Suppressor macrophage treated with lipopolysaccharide for 4 hours (primary cell): ENCODE results near the gene SH3RF3.
A peak's percentile ranks its signal among the peaks of the same experiment; 100 is the strongest.
"Not testable (repeated sequence)": the region's sequence is repeated elsewhere in the genome, so short reads cannot be mapped to it uniquely, and the experiment has no call there.

ENCODE experiments used
- DNase-seq: peaks from one replicate; pipeline ENCODE4 v3.0.0-alpha.2; 2020

SH3RF3 gene

DNA sequence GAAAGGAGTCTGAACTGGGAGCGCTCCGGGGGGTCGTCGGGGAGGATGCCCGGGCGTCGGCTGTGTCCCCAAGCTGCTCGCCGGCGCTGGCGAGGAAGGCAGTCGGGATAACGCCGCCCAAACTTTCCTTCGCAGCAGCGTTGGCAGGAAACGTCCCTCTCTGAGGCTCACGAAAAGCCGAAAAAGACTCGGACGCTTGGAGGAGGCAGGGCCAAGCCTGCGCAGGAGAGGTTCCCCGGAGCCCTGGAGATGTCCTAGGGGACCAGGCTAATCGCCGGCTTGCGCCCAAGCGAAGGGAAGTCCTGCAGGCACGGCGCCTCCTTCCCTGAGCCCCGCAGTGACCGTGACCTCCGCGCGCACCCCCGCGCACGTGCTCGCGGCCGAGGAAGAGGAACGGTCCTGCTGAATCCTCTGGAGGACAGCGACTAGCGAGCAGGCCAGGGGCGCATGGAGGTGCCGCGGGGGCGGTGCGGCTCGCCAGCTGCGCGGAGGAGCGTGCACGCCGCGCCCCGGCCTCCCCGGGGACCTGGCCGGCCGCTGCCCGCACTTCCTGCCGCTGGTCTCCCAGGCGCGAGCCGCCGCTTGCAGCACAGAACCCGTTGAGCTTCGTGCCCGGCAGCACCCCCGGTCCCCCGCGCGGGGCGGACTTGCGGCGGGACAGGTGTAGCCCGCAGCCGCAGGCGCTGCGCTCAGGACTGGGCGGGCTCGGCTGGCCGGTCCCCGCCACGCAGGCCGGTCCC, at the start of gene SH3RF3:
TSS of gene SH3RF3 (plus strand) at position 590 of the 740 bp plus-strand sequence.
- peak; percentile 60 for DNase-seq

GRCh38 chr2:109079590-109079989, 49.4 kb upstream of the SH3RF3 start:
- no peak for DNase-seq

DNA sequence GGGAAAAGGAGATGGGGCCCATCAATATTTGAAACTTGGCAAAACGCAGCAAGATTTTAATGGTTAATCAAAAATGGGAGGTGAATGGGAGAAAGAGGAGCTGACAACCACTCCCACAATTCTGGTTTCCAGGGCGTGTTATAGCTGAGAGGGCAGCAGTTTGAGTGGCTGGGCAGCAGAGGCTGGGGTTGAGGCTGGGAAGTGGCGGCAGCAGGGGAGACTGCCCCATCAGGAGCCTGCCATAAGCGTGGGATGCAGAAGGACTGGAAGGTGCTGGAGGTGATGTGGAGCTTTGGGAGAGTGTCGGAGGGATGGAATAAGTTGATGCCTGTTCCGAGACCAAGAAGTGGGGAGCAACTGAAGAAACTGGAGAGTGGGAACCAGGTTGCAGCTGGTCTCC, 48.9 kb upstream of the SH3RF3 start:
- no peak for DNase-seq

- DNase-seq, result no peak
Measured at GRCh38 chr2:109080757-109081156, 48.2 kb upstream of the SH3RF3 start.

DNA sequence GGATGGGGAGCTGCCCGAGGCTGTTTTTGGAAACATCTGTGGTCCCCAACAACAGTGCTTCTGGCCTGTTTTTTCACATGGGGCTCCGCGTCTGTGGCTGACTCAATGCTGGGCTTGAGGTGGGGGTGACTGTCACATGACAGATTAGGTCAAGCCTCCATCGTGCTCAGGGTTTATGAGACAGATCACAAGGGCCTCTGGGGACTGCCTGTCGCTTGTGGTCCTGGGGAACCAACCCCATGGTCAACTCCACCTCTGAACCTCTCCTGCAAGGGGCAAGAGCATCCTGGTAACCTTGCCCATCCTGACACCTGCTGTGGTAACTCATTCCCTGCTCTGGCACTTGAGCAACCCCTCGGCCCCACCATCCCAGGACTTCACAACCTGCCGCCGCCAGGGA, 47.6 kb upstream of the SH3RF3 start:
- no peak for DNase-seq

DNA sequence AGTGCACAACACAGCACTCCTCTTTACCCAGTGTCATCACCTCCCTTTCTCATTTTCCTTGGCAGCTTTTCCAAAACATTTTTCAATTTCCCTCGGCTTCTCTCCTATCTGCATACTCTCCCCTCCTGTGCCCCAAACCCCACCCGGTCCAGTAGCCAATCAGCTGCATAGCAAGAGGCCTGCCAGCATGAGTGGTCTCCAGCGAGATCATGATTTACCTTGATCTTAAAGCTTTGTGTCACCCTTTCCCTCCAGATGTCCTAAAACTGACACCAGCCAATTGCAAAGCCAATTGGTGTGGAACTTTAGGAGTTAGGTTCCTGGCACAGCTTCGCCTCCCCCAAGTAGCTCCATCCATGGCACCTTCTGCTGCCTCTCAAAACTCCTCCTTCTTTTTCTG, 45.2 kb upstream of the SH3RF3 start:
- DNase-seq, result no peak

DNA sequence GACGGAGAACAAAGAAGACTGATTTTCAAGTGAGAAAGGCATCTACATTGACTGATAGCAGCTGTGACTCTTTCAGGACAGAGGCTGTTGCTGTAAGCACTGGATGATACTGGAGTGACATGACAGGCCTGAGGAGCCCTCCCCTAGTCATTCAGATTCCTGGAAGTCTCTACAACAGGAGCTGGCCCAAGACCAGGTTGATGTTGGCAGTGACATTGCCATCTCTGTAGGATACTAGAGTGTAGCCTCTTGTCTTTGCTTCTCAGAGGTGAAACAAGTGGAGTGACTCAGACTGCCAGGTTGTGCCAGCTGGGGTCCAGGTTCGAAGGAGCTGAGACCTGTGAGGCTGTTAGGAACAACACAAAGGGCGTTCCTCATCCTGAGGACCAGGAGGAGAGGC, 44.7 kb upstream of the SH3RF3 start:
- no peak for DNase-seq

DNA sequence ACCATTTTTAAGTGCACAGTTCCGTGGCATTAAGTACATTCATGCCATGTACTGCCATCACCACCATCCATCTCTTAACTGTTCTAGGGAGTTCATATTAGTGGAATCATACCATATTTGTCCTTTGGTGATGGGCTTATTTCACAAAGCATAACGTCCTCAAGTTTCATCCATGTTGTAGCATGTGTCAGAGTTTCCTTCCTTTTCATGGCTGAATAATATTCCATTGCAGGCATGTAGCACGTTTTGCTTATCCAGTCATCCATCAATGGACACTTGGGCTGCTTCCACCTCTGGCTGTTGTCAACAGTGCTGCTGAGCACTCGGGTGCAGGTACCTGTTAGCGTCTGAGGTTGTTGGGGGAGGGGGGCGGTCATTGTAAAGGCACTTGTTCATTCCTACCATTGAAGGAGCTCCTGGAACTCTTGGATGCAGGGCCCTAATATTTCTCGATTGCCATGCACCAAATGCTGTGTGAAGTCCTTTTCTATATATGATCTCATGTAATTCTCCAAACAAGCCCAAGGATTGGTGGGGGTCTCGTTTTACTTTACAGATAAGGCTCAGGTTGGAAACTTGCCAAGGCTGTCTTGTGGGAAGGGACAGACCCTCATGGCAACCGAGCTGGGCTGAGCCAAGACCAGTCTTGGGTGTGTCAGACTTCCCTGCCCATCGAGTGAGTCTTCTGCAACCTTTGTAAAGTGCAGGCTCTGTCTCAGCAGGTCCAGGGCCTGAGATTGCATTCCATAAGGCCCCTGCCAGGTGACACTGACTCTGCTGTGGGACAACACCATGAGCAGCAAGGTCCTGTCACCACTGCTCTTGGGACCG, 42.9 kb upstream of the SH3RF3 start:
- DNase-seq, result no peak

DNA sequence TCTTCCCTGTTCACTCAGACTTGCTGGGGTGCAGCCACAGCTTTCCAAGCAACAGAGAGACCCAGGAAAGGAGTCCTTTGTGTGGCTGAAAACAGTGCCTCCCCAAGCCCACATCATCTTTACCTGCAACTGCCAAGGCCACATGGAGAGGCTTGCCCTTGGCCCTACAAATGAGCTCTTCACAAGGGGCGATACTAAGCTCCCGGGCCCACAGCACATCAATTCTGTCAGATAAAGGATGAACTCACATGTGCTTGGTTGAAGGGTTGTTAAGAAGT, 42.3 kb upstream of the SH3RF3 start:
- DNase-seq, result no peak

- DNase-seq, result no peak
Measured at GRCh38 chr2:109087055-109087663, 41.8 kb upstream of the SH3RF3 start.

- DNase-seq, result no peak
Measured at GRCh38 chr2:109089602-109090300, 39.3 kb upstream of the SH3RF3 start.

GRCh38 chr2:109091526-109091925, 37.5 kb upstream of the SH3RF3 start:
- DNase-seq, result no peak

DNA sequence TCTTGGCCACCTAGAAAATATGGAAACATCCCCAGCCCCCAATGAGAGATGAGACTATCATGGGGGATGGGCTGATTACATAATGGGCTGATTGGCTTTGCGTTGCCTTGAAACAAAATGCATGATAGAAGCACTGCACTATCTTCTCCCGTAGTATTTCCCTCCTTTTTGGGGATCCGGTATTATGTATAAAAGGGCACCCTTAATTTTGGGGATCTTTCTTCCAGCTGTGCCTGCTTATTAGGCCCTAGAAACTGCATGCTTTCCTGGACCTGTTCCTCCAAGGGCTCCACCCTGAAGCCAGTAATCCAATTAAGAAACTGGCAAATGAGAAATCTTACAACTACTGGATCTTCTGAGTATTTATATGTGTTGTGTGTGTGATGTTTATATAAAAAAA, 34.9 kb upstream of the SH3RF3 start:
- DNase-seq, result no peak

DNA sequence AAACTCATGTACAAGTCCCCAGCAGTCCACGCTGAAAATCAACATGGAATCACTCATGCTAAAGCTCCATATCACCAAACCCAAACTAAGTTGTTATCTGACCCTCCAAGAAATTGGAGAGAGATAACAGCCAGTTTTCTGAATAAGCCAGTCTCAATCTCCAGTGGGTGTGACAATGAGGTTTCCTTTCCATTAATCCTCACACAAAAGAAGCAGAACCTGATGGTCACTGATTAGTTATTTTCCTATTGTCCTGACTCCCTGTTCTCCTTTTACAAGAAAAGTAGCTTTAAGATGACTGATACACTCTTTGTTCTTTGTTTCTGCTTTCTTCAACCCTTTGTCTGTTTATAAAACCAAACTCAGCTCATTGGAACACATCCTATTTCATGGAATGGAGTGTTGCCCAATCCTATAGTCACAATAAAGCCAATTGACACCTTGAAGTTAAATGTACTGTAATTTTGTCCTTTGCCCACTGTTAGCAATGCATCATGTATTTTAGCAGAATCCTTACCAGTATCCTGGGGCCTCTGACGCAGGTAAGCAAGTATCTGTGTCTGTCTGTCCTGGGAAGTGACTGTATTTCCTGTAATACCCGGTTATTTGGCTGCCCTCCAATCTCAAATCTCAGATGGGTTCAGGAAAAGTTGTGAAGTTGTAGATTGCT, 30.6 kb upstream of the SH3RF3 start:
- no peak for DNase-seq

- DNase-seq, result no peak
Measured at GRCh38 chr2:109098921-109099273, 30.1 kb upstream of the SH3RF3 start.

- DNase-seq, result no peak
Measured at GRCh38 chr2:109102588-109103233, 26.3 kb upstream of the SH3RF3 start.

- no peak for DNase-seq
Measured at GRCh38 chr2:109105113-109105512, 23.9 kb upstream of the SH3RF3 start.

GRCh38 chr2:109108740-109109139, 20.3 kb upstream of the SH3RF3 start:
- no peak for DNase-seq

- DNase-seq, result no peak
Measured at GRCh38 chr2:109109342-109109741, 19.7 kb upstream of the SH3RF3 start.

GRCh38 chr2:109110170-109110569, 18.8 kb upstream of the SH3RF3 start:
- DNase-seq, result no peak

DNA sequence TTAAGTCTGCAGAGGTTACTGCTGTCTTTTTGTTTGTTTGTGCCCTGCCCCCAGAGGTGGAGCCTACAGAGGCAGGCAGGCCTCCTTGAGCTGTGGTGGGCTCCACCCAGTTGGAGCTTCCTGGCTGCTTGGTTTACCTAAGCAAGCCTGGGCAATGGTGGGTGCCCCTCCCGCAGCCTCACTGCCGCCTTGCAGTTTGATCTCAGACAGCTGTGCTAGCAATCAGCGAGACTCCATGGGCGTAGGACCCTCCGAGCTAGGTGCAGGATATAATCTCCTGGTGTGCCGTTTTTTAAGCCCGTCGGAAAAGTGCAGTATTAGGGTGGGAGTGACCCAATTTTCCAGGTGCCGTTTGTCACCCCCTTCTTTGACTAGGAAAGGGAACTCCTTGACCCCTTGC, 11.8 kb upstream of the SH3RF3 start:
- DNase-seq, result not testable (repeated sequence)

- no peak for DNase-seq
Measured at GRCh38 chr2:109117780-109118179, 11.2 kb upstream of the SH3RF3 start.

- no peak for DNase-seq
Measured at GRCh38 chr2:109118321-109118720, 10.7 kb upstream of the SH3RF3 start.
